ENCODE measurements around the gene TMEM132D.

The TMEM132D gene

DNA sequence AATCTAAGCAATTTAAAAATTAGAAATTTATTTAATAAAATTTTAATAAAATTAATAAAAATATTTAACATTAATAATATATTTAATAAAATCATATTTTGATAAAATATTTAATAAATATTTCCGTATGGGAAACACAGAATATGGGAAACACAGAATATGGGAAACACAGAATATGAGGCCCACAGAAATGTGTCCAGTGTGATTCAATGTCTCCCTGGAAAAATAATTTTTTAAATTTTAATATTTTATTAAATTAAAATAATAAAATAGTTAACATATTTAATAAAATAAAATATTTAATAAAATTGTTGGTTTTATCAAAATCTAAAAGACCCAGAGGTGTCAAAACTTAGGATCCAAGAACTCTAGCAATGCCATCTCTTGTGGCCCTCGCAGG lies 186.4 kb downstream of the TMEM132D start:
- H3K4me1 Mint-ChIP-seq, result peaks cover 5% of the 10 kb centered on the region
- DNase-seq, result no peak
- H3K27ac Mint-ChIP-seq, result no peak overlapping the region
- peaks cover 12% of the 10 kb centered on the region for H3K27me3 Mint-ChIP-seq (ENCODE audit: low read depth, poor library complexity)
- TF ChIP-seq, protein P1, sequence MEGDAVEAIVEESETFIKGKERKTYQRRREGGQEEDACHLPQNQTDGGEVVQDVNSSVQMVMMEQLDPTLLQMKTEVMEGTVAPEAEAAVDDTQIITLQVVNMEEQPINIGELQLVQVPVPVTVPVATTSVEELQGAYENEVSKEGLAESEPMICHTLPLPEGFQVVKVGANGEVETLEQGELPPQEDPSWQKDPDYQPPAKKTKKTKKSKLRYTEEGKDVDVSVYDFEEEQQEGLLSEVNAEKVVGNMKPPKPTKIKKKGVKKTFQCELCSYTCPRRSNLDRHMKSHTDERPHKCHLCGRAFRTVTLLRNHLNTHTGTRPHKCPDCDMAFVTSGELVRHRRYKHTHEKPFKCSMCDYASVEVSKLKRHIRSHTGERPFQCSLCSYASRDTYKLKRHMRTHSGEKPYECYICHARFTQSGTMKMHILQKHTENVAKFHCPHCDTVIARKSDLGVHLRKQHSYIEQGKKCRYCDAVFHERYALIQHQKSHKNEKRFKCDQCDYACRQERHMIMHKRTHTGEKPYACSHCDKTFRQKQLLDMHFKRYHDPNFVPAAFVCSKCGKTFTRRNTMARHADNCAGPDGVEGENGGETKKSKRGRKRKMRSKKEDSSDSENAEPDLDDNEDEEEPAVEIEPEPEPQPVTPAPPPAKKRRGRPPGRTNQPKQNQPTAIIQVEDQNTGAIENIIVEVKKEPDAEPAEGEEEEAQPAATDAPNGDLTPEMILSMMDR (IDR thresholded peaks at IDR 0.05), result no peak
- H3K36me3 Mint-ChIP-seq (ENCODE audit: low read depth), result no peaks in the 10 kb centered on the region
- H3K4me3 Mint-ChIP-seq, result no peak overlapping the region
- H3K9me3 Mint-ChIP-seq, result peaks cover 7% of the 10 kb centered on the region

DNA sequence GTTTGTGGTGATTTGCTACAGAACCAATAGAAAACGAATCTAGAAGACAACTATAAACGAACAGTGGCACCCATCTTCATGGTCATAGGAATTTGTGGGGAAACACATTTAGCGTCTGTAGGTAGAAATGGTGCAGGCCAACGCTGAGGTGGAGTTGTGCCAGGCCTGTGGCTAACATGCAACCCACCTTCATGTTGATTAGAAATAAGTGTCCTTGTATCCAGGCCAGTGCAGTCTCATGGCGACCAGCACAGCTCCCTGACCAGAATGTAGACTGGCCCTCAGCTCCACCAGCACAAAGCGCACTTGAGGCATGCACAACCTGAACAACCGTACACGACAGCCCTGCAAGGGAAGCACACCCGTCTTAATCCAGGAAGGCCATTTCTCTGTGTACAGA lies 187.0 kb downstream of the TMEM132D start:
- H3K4me1 Mint-ChIP-seq, result peaks cover 5% of the 10 kb centered on the region
- TF ChIP-seq, protein P1 (IDR thresholded peaks at IDR 0.05), result no peak
- no peak overlapping the region for H3K4me3 Mint-ChIP-seq
- H3K27me3 Mint-ChIP-seq (ENCODE audit: low read depth, poor library complexity), result peaks cover 12% of the 10 kb centered on the region
- DNase-seq, result no peak
- no peak overlapping the region for H3K27ac Mint-ChIP-seq
- peaks cover 11% of the 10 kb centered on the region for H3K9me3 Mint-ChIP-seq
- no peaks in the 10 kb centered on the region for H3K36me3 Mint-ChIP-seq (ENCODE audit: low read depth)

DNA sequence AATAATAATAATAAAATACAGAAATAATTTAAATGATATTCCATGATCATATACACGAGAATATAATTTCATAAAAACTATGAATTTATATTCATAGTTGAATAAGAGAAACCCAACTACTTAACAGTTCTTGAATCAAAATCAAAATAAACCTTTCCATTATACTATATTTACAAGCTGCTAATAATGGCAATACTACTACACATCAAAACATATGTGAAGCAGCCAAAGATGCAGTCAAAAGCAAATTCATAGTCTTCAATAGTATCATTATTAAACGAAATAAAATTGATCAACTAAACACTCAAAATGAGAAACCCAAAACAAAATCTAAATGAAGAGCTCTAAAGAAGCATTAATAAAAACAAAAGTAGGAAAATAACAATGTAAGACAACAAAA lies 197.1 kb downstream of the TMEM132D start:
- H3K9me3 Mint-ChIP-seq, result peaks cover 61% of the 10 kb centered on the region
- H3K27ac Mint-ChIP-seq, result no peak overlapping the region
- TF ChIP-seq, protein P1 (IDR thresholded peaks at IDR 0.05), result no peak
- DNase-seq, result no peak
- H3K27me3 Mint-ChIP-seq (ENCODE audit: low read depth, poor library complexity), result peaks cover 5% of the 10 kb centered on the region
- peaks cover 24% of the 10 kb centered on the region for H3K36me3 Mint-ChIP-seq (ENCODE audit: low read depth)
- H3K4me1 Mint-ChIP-seq, result no peaks in the 10 kb centered on the region
- no peak overlapping the region for H3K4me3 Mint-ChIP-seq

DNA sequence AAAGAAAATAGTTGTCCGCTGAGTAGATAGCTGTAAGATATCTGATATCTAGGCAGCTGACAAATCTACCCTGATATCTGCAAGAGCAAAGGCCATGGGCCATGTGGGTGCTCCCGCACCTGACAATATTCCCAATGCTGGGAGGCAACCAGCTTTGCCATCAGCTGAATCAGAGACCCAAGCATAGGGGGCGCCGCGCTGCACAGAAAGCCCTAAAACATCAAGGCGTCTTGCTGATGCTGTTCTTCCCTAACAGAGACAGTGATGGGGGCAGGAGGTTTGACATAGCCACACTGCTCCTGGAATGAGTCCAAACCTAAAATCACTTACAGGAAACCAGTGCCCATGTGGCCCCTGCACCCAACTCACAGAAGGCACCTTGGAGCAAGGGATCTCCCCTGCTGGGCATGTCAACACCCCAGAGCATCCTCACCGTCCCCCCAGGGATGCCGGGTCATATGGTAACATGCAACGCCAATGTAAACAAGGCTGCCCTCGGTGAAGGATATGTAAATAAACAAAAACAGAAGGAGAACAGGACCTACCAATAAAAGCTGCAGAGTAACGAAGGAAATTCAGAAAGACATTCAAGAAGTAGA lies 199.5 kb downstream of the TMEM132D start:
- Mint-ChIP-seq H3K4me1 (no peaks in the 10 kb centered on the region), H3K9me3 (peaks cover 61% of the 10 kb centered on the region), H3K27ac (no peak overlapping the region), H3K27me3 (ENCODE audit: low read depth, poor library complexity) (peaks cover 5% of the 10 kb centered on the region), H3K36me3 (ENCODE audit: low read depth) (peaks cover 21% of the 10 kb centered on the region), H3K4me3 (no peak overlapping the region)
- TF ChIP-seq, protein P1 (IDR thresholded peaks at IDR 0.05), result no peak
- no peak for DNase-seq

DNA sequence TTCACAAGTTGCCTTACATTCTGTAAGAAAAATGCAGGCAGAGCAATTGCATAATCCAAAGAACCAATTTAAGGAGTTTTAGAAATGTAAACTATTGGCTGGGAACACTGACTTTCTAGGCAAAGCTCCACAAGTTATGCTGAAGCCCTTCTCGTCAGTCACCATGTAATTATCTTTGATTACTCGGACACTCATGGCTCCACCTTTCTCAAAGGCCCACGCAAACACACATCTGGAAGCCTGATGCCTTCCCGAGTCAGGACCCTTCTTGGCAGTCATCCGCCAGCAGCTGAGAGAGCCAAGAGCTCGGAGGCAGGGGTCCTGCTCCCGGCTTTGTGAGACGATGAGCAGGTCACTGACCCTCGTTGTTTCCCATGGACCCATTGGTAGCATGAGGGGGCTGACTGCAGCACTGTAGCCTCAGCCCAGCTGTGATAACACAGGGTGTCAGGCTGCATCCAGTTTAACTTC lies 202.2 kb downstream of the TMEM132D start:
- Mint-ChIP-seq H3K4me1 (no peaks in the 10 kb centered on the region), H3K4me3 (no peak overlapping the region), H3K9me3 (peaks cover 34% of the 10 kb centered on the region), H3K27ac (no peak overlapping the region), H3K27me3 (ENCODE audit: low read depth, poor library complexity) (no peaks in the 10 kb centered on the region), H3K36me3 (ENCODE audit: low read depth) (peaks cover 18% of the 10 kb centered on the region)
- no peak for DNase-seq
- TF ChIP-seq, protein P1 (IDR thresholded peaks at IDR 0.05), result no peak

DNA sequence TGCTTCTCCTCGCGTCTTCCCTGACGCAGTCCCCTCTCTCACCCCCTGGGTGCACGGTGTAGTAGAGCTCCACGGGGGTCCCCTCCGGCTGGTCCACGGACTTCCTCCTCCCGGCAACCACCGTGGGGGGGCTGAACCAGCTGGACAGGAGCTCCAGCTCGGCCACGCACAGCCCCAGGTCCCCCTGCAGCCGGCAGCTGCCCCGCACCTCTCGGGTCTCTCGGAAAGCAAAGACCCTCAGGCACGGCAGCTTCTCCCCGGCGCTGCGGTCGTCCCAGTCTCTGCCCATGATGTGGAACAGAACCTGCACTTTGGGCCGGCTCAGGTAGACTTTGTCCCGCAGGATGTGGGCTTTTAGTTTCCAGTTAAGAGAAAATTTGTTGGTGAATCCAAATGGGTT lies 203.8 kb downstream of the TMEM132D start:
- DNase-seq, result no peak

More for the DNA sequence above, 203.8 kb downstream of the TMEM132D start:
- Mint-ChIP-seq H3K4me1 (no peaks in the 10 kb centered on the region), H3K9me3 (peaks cover 19% of the 10 kb centered on the region), H3K36me3 (ENCODE audit: low read depth) (peaks cover 6% of the 10 kb centered on the region), H3K27ac (no peak overlapping the region), H3K27me3 (ENCODE audit: low read depth, poor library complexity) (no peaks in the 10 kb centered on the region), H3K4me3 (no peak overlapping the region)
- TF ChIP-seq, protein P1 (IDR thresholded peaks at IDR 0.05), result no peak

Data from nephron progenitor cell (in vitro differentiated cells).